ENCODE data around the gene ATXN1. TPM values are rescaled to one million over a fixed set of nuclear protein-coding genes. Genes with fewer than 3 reads are reported as not detected.

Gene ATXN1
- total and polyA plus RNA-seq, 2 donors from 2014 or later, result 4.2 to 58.2 TPM

DNA sequence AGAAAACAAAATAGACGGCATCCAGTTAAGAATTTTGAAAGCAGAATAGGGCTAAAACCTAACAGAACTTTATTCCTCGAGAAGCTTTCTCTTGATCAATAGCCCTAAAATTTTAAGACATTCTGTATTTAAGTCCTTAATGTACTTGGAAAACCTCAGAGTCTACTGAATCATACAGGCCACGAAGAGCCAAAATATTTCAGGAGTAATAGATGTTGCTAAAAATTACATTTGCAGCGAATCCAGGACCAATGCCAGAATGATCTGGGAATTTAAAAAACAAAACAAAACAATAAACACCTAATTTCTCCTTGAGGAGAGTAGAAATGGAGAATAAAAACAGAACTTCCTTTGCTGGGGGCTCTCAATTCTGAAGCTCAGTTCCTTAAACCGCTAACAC, 23.3 kb downstream of the ATXN1 start:
- no peak for FAIRE-seq
- peak overlapping the region in 1 of 2 donors; percentile 23 for H3K27ac ChIP-seq (ENCODE audit: low read depth in 2 of 2, low read length in 2 of 2)

DNA sequence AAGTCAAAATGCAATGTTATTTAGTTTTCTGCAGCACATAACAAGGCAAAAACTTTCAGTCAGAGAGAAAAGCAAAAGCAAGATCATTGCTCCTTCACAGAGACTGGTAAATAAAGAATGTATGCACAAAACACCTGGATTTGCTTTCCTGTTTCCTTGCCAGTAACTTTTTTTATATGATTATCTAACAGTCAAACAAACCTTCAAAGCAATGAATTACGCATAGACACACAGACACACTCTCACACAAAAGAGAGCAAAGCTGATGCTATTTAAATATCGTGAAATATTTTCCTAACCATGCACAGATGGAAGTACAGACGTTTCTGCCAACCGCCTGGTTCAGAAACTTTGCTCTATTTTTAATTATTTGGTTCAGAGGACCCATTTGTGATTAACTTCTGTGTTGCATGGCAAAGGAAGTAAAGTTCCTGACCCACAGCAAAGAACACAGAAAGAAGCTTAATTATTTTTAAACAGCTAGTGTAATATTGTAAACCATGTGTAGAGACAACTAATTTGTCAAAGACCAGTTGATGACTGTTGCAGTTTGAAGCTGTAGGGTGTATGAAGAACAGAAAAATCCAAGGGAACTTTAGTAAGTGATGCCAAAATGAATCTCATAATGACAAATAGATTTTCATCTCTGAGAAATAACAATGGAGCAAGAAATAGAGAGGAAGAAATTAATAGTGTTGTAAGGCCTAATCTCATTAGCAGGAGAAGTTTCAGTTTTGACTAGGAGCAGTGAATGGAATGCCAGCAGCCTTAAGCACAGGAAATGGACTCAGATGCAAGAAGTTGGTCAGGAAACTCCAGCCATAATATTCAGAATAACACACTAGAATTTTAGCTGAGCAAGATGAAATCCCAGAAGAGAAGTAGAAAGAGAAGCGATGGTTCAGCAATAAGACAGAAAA, 24.1 kb downstream of the ATXN1 start:
- Histone ChIP-seq H3K9me3 (ENCODE audit: control insufficient read depth in 2 of 3, insufficient read depth in 1 of 3, low read length in 3 of 3) (no peaks in the 10 kb centered on the region), H3K36me3 (ENCODE audit: control insufficient read depth in 2 of 3, insufficient read depth in 3 of 3, low read length in 3 of 3) (no peaks in the 10 kb centered on the region), H3K27me3 (ENCODE audit: control insufficient read depth, insufficient read depth, low read length) (no peaks in the 10 kb centered on the region), H3K27ac (ENCODE audit: low read depth in 2 of 2, low read length in 2 of 2) (peak overlapping the region in 1 of 2 donors; percentile 29), H3K4me3 (ENCODE audit: low read length in 3 of 3) (no peak overlapping the region), H3K9ac (ENCODE audit: low read length in 3 of 3) (peak overlapping the region in 1 of 3 donors; percentile 5), H3K4me1 (ENCODE audit: control insufficient read depth in 2 of 3, insufficient read depth in 2 of 3, low read depth in 1 of 3, low read length in 3 of 3) (peaks cover 0 to 30% (median 16%) of the 10 kb centered on the region in 3 donors)
- intact Hi-C loops (cut with DNase I), result no loop called here
- TF ChIP-seq, protein P1, sequence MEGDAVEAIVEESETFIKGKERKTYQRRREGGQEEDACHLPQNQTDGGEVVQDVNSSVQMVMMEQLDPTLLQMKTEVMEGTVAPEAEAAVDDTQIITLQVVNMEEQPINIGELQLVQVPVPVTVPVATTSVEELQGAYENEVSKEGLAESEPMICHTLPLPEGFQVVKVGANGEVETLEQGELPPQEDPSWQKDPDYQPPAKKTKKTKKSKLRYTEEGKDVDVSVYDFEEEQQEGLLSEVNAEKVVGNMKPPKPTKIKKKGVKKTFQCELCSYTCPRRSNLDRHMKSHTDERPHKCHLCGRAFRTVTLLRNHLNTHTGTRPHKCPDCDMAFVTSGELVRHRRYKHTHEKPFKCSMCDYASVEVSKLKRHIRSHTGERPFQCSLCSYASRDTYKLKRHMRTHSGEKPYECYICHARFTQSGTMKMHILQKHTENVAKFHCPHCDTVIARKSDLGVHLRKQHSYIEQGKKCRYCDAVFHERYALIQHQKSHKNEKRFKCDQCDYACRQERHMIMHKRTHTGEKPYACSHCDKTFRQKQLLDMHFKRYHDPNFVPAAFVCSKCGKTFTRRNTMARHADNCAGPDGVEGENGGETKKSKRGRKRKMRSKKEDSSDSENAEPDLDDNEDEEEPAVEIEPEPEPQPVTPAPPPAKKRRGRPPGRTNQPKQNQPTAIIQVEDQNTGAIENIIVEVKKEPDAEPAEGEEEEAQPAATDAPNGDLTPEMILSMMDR (IDR thresholded peaks at IDR 0.05; ENCODE audit: borderline replicate concordance, extremely low read depth, insufficient read depth), result no peak
- DNase-seq (peak in 2 of 5 donors; percentile 58 to 64), FAIRE-seq (peak; percentile 45)

More for the DNA sequence above, 23.3 kb downstream of the ATXN1 start:
- H3K9ac ChIP-seq (ENCODE audit: low read length in 3 of 3), result no peak overlapping the region
- DNase-seq, result no peak
- H3K4me1 ChIP-seq (ENCODE audit: control insufficient read depth in 2 of 3, insufficient read depth in 2 of 3, low read depth in 1 of 3, low read length in 3 of 3), result peaks cover 0 to 30% (median 18%) of the 10 kb centered on the region in 3 donors
- TF ChIP-seq, protein P1 (IDR thresholded peaks at IDR 0.05; ENCODE audit: borderline replicate concordance, extremely low read depth, insufficient read depth), result no peak
- H3K9me3 ChIP-seq (ENCODE audit: control insufficient read depth in 2 of 3, insufficient read depth in 1 of 3, low read length in 3 of 3), result no peaks in the 10 kb centered on the region
- H3K27me3 ChIP-seq (ENCODE audit: control insufficient read depth, insufficient read depth, low read length), result no peaks in the 10 kb centered on the region
- no peaks in the 10 kb centered on the region for H3K36me3 ChIP-seq (ENCODE audit: control insufficient read depth in 2 of 3, insufficient read depth in 3 of 3, low read length in 3 of 3)
- intact Hi-C loops (cut with DNase I), result no loop called here
- H3K4me3 ChIP-seq (ENCODE audit: low read length in 3 of 3), result no peak overlapping the region

DNA sequence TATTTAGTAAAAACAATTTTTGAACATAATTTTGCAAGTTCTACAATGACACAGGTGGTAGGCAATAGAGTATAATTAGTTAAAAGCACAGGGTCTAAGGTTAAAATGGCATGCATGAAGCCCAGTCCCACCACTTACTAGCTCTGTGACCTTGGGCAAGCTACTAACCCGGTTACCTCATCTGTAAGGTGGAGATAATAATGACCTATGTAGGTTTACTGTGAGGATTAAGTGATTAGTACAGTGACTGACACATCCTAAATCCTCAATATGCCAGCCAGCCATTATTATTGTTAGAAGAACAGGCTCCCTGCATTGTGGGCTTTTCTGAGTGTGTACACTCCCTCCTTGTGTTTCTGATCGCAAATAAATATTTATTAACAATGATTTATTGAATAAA, 26.2 kb downstream of the ATXN1 start:
- Histone ChIP-seq H3K4me1 (ENCODE audit: control insufficient read depth in 2 of 3, insufficient read depth in 2 of 3, low read depth in 1 of 3, low read length in 3 of 3) (peaks cover 4 to 34% (median 23%) of the 10 kb centered on the region in 3 donors), H3K27me3 (ENCODE audit: control insufficient read depth, insufficient read depth, low read length) (no peaks in the 10 kb centered on the region), H3K9me3 (ENCODE audit: control insufficient read depth in 2 of 3, insufficient read depth in 1 of 3, low read length in 3 of 3) (no peaks in the 10 kb centered on the region), H3K4me3 (ENCODE audit: low read length in 3 of 3) (no peak overlapping the region), H3K27ac (ENCODE audit: low read depth in 2 of 2, low read length in 2 of 2) (no peak overlapping the region), H3K9ac (ENCODE audit: low read length in 3 of 3) (no peak overlapping the region), H3K36me3 (ENCODE audit: control insufficient read depth in 2 of 3, insufficient read depth in 3 of 3, low read length in 3 of 3) (no peaks in the 10 kb centered on the region)
- TF ChIP-seq, protein P1 (IDR thresholded peaks at IDR 0.05; ENCODE audit: borderline replicate concordance, extremely low read depth, insufficient read depth), result no peak
- DNase-seq, result no peak
- intact Hi-C loops (cut with DNase I), result no loop called here
- FAIRE-seq, result no peak
